ENCODE measurements around the gene BTN2A1.

The BTN2A1 gene

GRCh38 chr6:26471970-26472369, 14.2 kb downstream of the BTN2A1 start:
- no peak for DNase-seq

GRCh38 chr6:26472549-26473290, 15.0 kb downstream of the BTN2A1 start:
- DNase-seq = no peak

- DNase-seq = no peak
Measured at GRCh38 chr6:26473429-26473757, 15.6 kb downstream of the BTN2A1 start.

- DNase-seq = peak; percentile 97
Measured at GRCh38 chr6:26473758-26474438, 16.1 kb downstream of the BTN2A1 start.

- DNase-seq = no peak
Measured at GRCh38 chr6:26474439-26474881, 16.7 kb downstream of the BTN2A1 start.

GRCh38 chr6:26475823-26476729, 18.3 kb downstream of the BTN2A1 start:
- DNase-seq = no peak

- no peak for DNase-seq
Measured at GRCh38 chr6:26476896-26477295, 19.1 kb downstream of the BTN2A1 start.

- DNase-seq = no peak
Measured at GRCh38 chr6:26477426-26477825, 19.7 kb downstream of the BTN2A1 start.

GRCh38 chr6:26478100-26478984, 20.6 kb downstream of the BTN2A1 start:
- no peak for DNase-seq

- no peak for DNase-seq
Measured at GRCh38 chr6:26478985-26479278, 21.2 kb downstream of the BTN2A1 start.

GRCh38 chr6:26482338-26482737, 24.6 kb downstream of the BTN2A1 start:
- no peak for DNase-seq

- no peak for DNase-seq
Measured at GRCh38 chr6:26483727-26484126, 26.0 kb downstream of the BTN2A1 start.

- DNase-seq = no peak
Measured at GRCh38 chr6:26484161-26484560, 26.4 kb downstream of the BTN2A1 start.

GRCh38 chr6:26485112-26485780, 27.5 kb downstream of the BTN2A1 start:
- DNase-seq = no peak

GRCh38 chr6:26486358-26486757, 28.6 kb downstream of the BTN2A1 start:
- DNase-seq = no peak

GRCh38 chr6:26487466-26487865, 29.7 kb downstream of the BTN2A1 start:
- DNase-seq = no peak

- no peak for DNase-seq
Measured at GRCh38 chr6:26489996-26490964, 32.5 kb downstream of the BTN2A1 start.

GRCh38 chr6:26491604-26492003, 33.8 kb downstream of the BTN2A1 start:
- DNase-seq = no peak

GRCh38 chr6:26493258-26493657, 35.5 kb downstream of the BTN2A1 start:
- DNase-seq = peak; percentile 31

GRCh38 chr6:26494117-26494516, 36.4 kb downstream of the BTN2A1 start:
- DNase-seq = no peak

- DNase-seq = no peak
Measured at GRCh38 chr6:26495281-26495680, 37.5 kb downstream of the BTN2A1 start.
